Uterus (tissue), 2 donors: ENCODE measurements around the gene PLCG1.

ENCODE experiments used
- POLR2A ChIP-seq, 2 donors: fragments of 450-650 bp; IDR thresholded peaks; one replicate each; pipeline ENCODE4 v1.6.1; 2016; ENCODE audit warnings: antibody characterized with exemption in 2 of 2, mild to moderate bottlenecking in 1 of 2, moderate library complexity in 1 of 2
- TF ChIP-seq, protein P1 (sequence below), 4 experiments: fragments of 200-600 bp in 2 of 4; fragments of 450-650 bp in 2 of 4; sonication (generic) in 2 of 4; IDR thresholded peaks; one replicate each; pipeline ENCODE4 v1.5.1; 2016 to 2019; ENCODE audit warnings: antibody characterized with exemption in 4 of 4, mild to moderate bottlenecking in 2 of 4, moderate library complexity in 1 of 4

- no peak for TF ChIP-seq POLR2A (IDR thresholded peaks at IDR 0.05)
- TF ChIP-seq, protein P1, sequence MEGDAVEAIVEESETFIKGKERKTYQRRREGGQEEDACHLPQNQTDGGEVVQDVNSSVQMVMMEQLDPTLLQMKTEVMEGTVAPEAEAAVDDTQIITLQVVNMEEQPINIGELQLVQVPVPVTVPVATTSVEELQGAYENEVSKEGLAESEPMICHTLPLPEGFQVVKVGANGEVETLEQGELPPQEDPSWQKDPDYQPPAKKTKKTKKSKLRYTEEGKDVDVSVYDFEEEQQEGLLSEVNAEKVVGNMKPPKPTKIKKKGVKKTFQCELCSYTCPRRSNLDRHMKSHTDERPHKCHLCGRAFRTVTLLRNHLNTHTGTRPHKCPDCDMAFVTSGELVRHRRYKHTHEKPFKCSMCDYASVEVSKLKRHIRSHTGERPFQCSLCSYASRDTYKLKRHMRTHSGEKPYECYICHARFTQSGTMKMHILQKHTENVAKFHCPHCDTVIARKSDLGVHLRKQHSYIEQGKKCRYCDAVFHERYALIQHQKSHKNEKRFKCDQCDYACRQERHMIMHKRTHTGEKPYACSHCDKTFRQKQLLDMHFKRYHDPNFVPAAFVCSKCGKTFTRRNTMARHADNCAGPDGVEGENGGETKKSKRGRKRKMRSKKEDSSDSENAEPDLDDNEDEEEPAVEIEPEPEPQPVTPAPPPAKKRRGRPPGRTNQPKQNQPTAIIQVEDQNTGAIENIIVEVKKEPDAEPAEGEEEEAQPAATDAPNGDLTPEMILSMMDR (IDR thresholded peaks at IDR 0.05) = no peak
Observed at GRCh38 chr20:41171736-41172295, 34.5 kb downstream of the PLCG1 start.
